Skin of body (tissue), 2 donors: ENCODE results near the gene CPXM1. TPM values are rescaled to one million over a fixed set of nuclear protein-coding genes. Genes with fewer than 3 reads are reported as not detected.

Experiments
- DNase-seq: peaks from one replicate; lab custom pipeline; 2025; lab: John Stamatoyannopoulos, UW
- total RNA-seq: library from RNA; depleted of rRNA; stranded (reverse); fragments of >200 nt; gene quantifications from one replicate; pipeline ENCODE4 v1.2.3, GENCODE V29; 2014

The CPXM1 gene
- total RNA-seq, 1 donor from 2014 or later: 30.5 TPM

GRCh38 chr20:2767768-2768631 lies 32.4 kb downstream of the CPXM1 start:
- no peak for DNase-seq

- DNase-seq: no peak
Measured at GRCh38 chr20:2763186-2763585, 37.2 kb downstream of the CPXM1 start.

DNA sequence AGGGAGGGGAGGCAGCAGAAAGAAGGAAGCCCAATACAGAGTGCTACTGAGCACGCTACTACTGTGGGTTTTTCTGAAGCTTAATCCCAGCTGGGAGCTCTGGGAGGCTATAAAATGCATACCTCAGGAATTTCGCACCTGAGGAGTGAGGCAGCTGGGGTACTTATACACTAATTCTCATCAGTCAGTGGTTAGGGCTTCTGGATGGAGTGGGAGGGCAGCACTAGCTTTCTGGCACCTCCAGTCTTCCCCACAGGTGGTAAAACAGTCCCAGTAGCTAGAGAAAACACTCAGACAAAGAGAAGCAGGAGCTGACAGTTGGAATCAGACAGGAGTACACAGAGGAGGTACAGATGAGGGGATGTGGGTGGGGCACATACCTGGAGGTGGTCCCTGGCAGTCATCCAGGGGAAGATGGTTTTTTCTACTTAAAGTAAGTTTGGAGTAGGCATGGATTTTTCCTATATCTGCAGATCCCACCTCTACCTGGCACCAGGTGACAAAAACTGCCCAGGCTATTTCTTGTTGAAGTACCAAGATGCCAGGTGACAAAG lies 37.8 kb downstream of the CPXM1 start:
- no peak for DNase-seq

GRCh38 chr20:2761885-2762284 lies 38.5 kb downstream of the CPXM1 start:
- DNase-seq: no peak

- DNase-seq: no peak
Measured at GRCh38 chr20:2760952-2761305, 39.5 kb downstream of the CPXM1 start.

DNA sequence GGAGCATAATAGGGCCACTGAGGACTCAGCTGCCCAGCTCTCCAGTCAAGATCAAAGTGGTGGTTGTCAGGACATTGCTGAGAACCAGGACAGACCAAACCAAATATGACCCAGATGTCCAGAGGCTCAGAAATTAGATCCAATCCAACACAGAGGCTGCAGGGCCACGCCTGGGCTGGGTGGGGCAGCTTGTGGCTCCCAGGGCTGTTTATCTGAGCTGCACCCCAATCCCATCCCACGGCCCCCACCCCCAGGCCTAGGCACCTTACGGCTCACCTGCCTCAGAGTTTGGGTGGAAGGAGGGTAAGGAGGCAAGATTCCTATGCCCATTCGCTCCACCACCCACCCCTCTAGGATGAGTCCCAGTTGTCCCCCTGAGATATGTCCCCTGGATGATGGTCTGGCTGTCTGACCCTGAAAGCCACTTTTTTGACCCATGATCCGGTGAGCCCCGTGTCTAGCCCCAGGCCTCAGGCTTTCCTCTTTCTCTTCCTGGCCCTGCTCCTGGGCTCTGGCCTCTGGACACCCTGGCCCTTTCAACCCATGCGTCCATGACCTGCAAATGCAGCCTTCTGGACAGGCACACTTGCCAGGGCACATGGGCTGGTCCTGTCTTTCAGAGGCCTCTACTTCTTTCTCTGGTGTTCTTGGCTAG lies 40.0 kb downstream of the CPXM1 start:
- no peak for DNase-seq

DNA sequence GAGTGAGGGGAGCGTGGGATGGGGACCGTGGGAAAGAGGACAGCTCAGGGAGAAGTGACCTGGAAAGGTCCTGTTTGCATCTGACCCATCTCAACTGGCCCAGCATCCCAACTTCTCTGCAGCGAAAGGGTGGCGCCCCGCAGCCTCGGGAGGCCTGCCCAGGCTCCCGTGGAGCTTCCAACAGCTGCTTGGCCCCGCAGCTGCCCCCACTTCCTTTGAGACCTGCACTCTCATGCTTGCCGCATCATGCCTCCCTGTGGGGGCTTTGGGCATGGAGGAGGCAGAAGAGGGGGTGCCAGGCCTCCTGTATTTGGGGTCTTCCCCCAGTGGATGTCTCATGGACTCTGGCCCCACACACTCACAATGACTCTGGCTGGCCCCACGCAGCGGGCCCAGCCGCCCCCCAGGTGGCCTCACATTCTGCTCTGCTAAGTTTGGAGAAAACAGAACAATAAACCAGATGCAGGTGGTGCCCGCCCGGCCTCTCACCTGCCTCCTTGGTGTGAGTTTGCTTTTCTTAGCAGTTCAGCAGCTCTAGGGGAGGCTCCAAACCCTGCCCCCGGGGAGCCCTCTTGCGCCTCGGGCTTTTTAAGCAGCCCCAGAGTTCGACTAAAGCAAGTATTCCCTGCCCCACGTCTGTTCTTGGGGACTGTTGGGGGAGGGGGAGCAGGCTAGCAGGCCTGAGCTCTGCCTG lies 40.7 kb downstream of the CPXM1 start:
- no peak for DNase-seq

DNA sequence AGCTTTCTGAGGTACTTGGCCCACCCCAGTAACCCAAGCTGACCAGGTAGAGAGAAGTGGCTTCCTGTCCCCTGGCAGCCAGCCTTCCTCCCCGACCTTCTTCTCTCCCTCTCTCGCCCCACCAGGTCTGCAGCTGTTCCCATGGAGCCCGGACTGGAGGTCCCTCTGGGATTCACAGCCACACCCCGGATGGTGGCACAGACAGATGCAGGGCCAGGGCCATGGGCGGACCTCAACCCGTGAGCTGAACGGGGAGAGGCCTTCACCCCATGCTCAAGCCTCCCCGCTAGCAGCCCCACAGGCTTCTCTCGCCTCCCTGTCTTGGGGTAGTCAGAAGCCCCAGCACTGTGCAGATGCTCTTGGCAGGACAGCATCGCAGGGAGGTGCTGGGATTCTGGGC lies 41.3 kb downstream of the CPXM1 start:
- no peak for DNase-seq

DNA sequence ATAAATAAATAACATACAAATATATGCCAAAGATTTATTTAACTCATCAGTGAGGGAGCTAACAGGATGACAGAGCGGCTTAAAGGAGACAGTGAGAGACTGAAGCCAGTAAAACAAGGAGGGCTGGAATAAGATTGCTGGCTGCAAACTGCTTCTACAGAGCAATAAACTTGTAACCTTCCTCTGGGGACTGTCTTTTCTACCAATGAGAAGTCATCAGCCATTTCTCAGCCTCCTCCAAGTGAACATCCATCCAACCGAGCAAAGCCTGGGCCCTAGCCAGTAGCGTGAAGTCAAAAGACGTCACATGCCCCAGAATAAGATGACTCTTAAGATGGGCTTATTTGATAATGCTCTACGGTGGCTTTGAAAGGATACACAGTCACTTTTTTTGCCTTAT lies 42.5 kb downstream of the CPXM1 start:
- DNase-seq: no peak

- DNase-seq: no peak
Measured at GRCh38 chr20:2757001-2757400, 43.4 kb downstream of the CPXM1 start.

GRCh38 chr20:2756056-2756611 lies 44.3 kb downstream of the CPXM1 start:
- no peak for DNase-seq

GRCh38 chr20:2755451-2756055 lies 44.9 kb downstream of the CPXM1 start:
- DNase-seq: no peak

- DNase-seq: no peak
Measured at GRCh38 chr20:2754424-2754823, 46.0 kb downstream of the CPXM1 start.

- no peak for DNase-seq
Measured at GRCh38 chr20:2753461-2754040, 46.9 kb downstream of the CPXM1 start.

DNA sequence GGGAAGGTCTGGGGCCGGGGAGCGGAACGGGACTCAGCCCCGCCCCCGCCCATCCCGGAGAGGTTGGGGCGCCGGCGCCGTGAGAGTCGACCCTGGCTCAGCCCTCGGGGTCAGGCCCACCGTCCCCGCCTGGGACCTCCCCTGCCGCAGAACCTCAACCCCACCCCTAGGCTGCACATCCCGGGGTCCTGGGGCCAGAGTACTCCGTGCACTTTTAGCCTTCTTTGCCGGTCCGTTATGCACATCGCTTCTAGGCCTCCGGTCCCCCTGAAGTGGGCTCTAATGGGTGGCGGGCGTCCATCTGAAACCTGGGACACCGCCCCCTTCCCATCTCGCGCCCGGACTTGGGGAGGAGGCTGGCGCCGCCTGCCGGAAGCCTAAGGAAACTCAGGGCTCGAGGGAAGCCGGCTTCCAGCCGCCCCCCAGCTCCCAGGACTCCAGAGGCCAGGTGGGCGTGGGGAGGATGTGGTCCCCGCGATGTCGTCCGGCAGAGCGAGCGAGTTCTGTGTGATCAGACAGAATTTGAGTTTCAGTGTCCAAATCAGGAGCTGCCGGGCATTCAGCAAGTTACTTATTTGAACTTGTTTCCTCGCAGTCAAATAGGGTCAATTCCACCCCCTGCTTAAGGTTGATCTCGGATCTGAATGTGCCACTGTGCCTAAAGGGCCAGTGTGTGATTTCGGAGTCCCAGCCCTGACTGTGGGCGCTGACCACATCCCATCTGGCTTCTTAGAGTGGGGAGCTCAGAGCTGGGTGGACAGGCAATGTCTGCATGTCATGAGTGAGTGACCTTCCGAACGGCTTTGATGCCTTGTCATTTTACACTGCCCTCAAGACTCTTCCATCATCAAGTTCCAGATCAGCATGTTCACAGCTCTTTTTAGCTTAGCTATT lies 47.6 kb downstream of the CPXM1 start:
- DNase-seq: no peak

DNA sequence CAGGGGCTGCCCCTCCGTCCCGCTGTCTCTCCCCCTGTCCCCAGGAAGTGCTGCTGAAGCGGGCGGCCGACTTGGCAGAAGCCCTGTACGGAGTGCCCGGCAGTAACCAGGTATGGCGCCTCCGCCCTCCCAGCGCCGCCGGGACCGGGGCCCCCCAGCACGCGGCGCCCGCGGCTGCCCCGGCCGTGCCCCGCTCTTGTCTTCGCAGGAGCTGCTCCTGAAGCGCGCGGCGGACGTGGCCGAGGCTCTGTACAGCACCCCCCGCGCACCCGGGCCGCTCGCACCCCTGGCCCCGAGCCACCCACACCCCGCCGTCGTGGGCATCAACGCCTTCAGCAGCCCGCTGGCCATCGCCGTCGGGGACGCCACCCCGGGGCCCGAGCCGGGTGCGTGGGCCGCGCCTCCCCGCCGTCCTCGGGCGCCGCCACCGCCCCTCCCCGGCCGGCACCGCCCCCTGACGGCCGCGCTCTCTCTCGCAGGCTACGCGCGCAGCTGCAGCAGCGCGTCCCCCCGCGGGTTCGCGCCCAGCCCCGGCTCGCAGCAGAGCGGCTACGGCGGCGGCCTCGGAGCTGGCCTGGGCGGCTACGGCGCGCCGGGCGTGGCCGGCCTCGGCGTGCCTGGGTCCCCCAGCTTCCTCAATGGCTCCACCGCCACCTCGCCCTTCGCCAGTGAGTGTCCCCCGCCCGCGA lies 48.4 kb downstream of the CPXM1 start:
- no peak for DNase-seq

DNA sequence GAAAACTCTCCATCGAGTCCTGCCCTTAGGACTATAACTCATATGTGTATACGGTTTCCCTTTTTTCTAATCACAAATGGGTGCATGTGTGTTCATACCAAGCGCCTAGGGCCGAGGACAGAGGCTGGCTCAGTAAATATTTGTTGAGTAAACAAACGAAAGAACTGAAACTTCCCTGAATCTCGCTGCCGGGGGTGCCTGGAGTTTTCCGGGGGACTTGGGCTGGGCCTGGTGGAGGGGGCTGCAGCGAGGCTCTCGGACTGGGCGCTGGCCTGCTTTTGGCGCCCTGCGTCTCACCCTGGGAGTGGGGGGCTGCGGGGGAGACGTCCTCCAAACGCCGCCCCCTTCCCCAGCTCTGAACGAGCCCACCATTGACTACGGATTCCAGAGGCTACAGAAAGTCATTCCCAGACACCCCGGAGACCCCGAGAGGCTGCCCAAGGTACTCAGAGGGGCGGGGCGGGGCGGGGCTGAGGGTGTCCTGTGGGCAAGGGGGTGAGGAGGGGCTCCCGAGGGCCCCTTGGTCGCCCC lies 49.0 kb downstream of the CPXM1 start:
- DNase-seq: no peak

DNA sequence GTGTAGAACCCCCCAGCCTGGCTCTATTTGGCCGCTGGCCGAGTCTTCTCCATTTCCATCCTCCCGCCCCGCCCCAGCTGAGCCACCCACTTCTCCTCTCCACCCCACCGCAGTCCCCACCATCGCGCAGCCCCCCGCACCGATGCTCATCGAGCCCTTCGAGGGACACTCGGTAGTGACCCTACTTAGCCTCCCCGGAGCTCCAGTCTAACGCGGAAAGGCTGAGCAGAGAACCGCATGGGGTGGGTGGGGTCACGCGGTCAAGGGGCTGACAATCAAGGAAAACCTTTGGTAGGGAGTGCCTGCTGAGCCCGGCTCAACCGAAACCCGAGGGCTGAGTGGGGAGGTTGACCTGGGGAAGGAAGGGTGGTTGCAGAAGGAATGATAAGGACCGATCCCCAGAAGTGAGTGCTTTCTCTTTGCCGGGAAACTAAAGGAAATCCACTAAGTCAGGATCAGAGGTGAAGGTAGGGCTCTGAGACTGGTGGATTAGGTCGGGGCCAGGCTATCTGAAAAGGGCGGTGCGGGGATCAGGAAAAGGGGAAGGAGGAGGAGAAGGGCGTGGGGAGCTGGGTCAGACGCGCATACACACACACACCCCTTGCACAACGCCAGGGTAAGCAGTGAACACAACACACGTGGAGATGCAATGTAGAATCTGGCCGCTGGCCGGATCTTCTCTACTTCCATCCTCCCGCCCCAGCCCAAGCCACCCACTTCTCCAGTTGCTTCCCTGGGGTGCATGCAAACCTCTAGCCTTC lies 49.8 kb downstream of the CPXM1 start:
- no peak for DNase-seq
